Testis (tissue), 2 donors: ENCODE data around the gene RAB35.

ENCODE experiments used
- POLR2A ChIP-seq: fragments of 450-650 bp; IDR thresholded peaks from one replicate; pipeline ENCODE4 v1.6.1; 2017; ENCODE audit warnings: antibody characterized with exemption, mild to moderate bottlenecking, moderate library complexity
- TF ChIP-seq, protein P1 (sequence below), 3 experiments: fragments of 450-650 bp in 2 of 3; fragments of 200-600 bp in 1 of 3; sonication (generic) in 1 of 3; IDR thresholded peaks; one replicate each; pipeline ENCODE4 v1.5.1; 2016 to 2019; ENCODE audit warnings: antibody characterized with exemption in 3 of 3, mild to moderate bottlenecking in 2 of 3, moderate library complexity in 1 of 3

DNA sequence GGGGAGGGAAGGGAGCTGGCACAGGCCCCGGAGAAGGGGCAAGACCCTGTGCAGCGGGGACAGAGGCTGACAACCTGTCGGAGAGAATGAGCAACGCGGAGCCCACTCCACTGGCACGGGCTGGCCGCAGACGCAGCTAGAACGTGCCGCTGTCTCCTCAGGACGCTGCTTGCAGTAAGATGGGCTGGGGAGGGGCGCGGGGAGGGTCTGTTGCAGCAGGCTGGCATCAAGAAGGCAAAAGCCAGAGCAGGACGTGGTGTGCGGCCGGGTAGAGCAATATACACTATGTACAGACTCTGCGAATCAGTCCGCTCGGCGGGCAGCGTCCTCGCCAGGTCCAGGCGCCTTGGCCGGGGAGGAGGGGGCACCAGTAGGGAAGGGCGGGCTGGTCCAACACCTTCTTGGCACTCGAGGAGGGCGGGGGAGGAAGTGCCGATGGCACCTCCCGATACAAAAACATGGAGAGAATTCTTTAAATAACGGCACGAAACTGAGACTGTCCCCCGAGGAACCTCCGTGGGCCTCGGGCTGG is 19.8 kb downstream of the RAB35 start:
- TF ChIP-seq, protein P1, sequence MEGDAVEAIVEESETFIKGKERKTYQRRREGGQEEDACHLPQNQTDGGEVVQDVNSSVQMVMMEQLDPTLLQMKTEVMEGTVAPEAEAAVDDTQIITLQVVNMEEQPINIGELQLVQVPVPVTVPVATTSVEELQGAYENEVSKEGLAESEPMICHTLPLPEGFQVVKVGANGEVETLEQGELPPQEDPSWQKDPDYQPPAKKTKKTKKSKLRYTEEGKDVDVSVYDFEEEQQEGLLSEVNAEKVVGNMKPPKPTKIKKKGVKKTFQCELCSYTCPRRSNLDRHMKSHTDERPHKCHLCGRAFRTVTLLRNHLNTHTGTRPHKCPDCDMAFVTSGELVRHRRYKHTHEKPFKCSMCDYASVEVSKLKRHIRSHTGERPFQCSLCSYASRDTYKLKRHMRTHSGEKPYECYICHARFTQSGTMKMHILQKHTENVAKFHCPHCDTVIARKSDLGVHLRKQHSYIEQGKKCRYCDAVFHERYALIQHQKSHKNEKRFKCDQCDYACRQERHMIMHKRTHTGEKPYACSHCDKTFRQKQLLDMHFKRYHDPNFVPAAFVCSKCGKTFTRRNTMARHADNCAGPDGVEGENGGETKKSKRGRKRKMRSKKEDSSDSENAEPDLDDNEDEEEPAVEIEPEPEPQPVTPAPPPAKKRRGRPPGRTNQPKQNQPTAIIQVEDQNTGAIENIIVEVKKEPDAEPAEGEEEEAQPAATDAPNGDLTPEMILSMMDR (IDR thresholded peaks at IDR 0.05) = no peak
- TF ChIP-seq POLR2A = no peak
